ENCODE results near the gene TAF4. TPM values are rescaled to one million over a fixed set of nuclear protein-coding genes. Genes with fewer than 3 reads are reported as not detected.

The TAF4 gene
- total RNA-seq, 1 donor from 2014 or later = 17.6 TPM

GRCh38 chr20:61937963-61938838 lies 127.5 kb downstream of the TAF4 start:
- no peaks in the 10 kb centered on the region for H3K4me1 ChIP-seq
- no peak overlapping the region for H3K4me3 ChIP-seq
- no peak for TF ChIP-seq CTCF (IDR thresholded peaks at IDR 0.05)
- DNase-seq (peak; percentile 33), ATAC-seq (no peak)
- H3K27ac ChIP-seq = no peak overlapping the region
- intact Hi-C loops (cut with DNase I) = no loop called here
- H3K36me3 ChIP-seq = no peaks in the 10 kb centered on the region
- H3K9me3 ChIP-seq = no peaks in the 10 kb centered on the region
- H3K27me3 ChIP-seq (ENCODE audit: low read depth) = peaks cover 22% of the 10 kb centered on the region

- no peaks in the 10 kb centered on the region for H3K36me3 ChIP-seq
- intact Hi-C loops (cut with DNase I) = no loop called here
- no peak overlapping the region for H3K4me3 ChIP-seq
- ATAC-seq (no peak), DNase-seq (peak; percentile 27)
- H3K4me1 ChIP-seq = no peaks in the 10 kb centered on the region
- peaks cover 22% of the 10 kb centered on the region for H3K27me3 ChIP-seq (ENCODE audit: low read depth)
- H3K27ac ChIP-seq = no peak overlapping the region
- no peak for TF ChIP-seq CTCF (IDR thresholded peaks at IDR 0.05)
- H3K9me3 ChIP-seq = no peaks in the 10 kb centered on the region
Measured at GRCh38 chr20:61937146-61937962, 128.3 kb downstream of the TAF4 start.

- no peak for TF ChIP-seq CTCF (IDR thresholded peaks at IDR 0.05)
- Histone ChIP-seq H3K4me1 (no peaks in the 10 kb centered on the region), H3K36me3 (no peaks in the 10 kb centered on the region), H3K27ac (no peak overlapping the region), H3K27me3 (ENCODE audit: low read depth) (peaks cover 22% of the 10 kb centered on the region), H3K9me3 (no peaks in the 10 kb centered on the region), H3K4me3 (no peak overlapping the region)
- ATAC-seq (no peak), DNase-seq (peak; percentile 36)
- intact Hi-C loops (cut with DNase I) = no loop called here
Measured at GRCh38 chr20:61936701-61937131, 129.0 kb downstream of the TAF4 start.

GRCh38 chr20:61935926-61936700 lies 129.6 kb downstream of the TAF4 start:
- Histone ChIP-seq H3K9me3 (no peaks in the 10 kb centered on the region), H3K27ac (no peak overlapping the region), H3K4me3 (no peak overlapping the region), H3K36me3 (no peaks in the 10 kb centered on the region), H3K4me1 (no peaks in the 10 kb centered on the region), H3K27me3 (ENCODE audit: low read depth) (peaks cover 22% of the 10 kb centered on the region)
- intact Hi-C loops (cut with DNase I) = no loop called here
- TF ChIP-seq CTCF (IDR thresholded peaks at IDR 0.05) = no peak
- ATAC-seq = no peak
- DNase-seq = peak; percentile 3

Measured in lower lobe of right lung (tissue), 2 donors.